Hepatocyte (in vitro differentiated cells): ENCODE measurements around the gene ANKRD29. TPM values are rescaled to one million over a fixed set of nuclear protein-coding genes. Genes with fewer than 3 reads are reported as not detected.
A peak's percentile ranks its signal among the peaks of the same experiment; 100 is the strongest.

Experiments
- DNase-seq: peaks from one replicate; pipeline ENCODE4 v3.0.0-alpha.2; 2016; ENCODE audit warnings: low spot score
- H2AFZ ChIP-seq: fragments of 200-600 bp; sonication (generic); 2 replicates; pipeline ENCODE4 v1.6.0; 2016; ENCODE audit warnings: antibody characterized with exemption, mild to moderate bottlenecking
- H3K27ac ChIP-seq: fragments of 200-600 bp; sonication (generic); 2 replicates; pipeline ENCODE4 v1.5.1; 2016; ENCODE audit warnings: mild to moderate bottlenecking
- H3K27me3 ChIP-seq: fragments of 200-600 bp; sonication (generic); 2 replicates; pipeline ENCODE4 v1.6.1; 2016
- H3K36me3 ChIP-seq: fragments of 200-600 bp; sonication (generic); replicated peaks from 2 replicates; pipeline ENCODE4 v1.5.1; 2016; ENCODE audit warnings: low read depth; ENCODE audit not compliant: insufficient read depth
- H3K4me1 ChIP-seq: fragments of 200-600 bp; sonication (generic); 2 replicates; pipeline ENCODE4 v1.5.1; 2016; ENCODE audit warnings: mild to moderate bottlenecking, moderate library complexity; ENCODE audit not compliant: insufficient read depth
- H3K4me2 ChIP-seq: fragments of 200-600 bp; sonication (generic); 2 replicates; pipeline ENCODE4 v1.6.0; 2016
- H3K4me3 ChIP-seq: fragments of 200-600 bp; sonication (generic); 2 replicates; pipeline ENCODE4 v1.5.1; 2016; ENCODE audit warnings: mild to moderate bottlenecking
- H3K79me2 ChIP-seq: fragments of 200-600 bp; sonication (generic); 2 replicates; pipeline ENCODE4 v1.6.0; 2017; ENCODE audit warnings: mild to moderate bottlenecking
- H3K9me2 ChIP-seq: fragments of 200-600 bp; sonication (generic); replicated peaks from 2 replicates; pipeline ENCODE4 v1.6.0; 2017; ENCODE audit warnings: mild to moderate bottlenecking; ENCODE audit not compliant: insufficient read depth
- H3K9me3 ChIP-seq: fragments of 200-600 bp; sonication (generic); 2 replicates; pipeline ENCODE4 v1.5.1; 2016; ENCODE audit warnings: low read depth, mild to moderate bottlenecking
- H4K20me1 ChIP-seq: fragments of 200-600 bp; sonication (generic); 2 replicates; pipeline ENCODE4 v1.6.0; 2016; ENCODE audit warnings: mild to moderate bottlenecking; ENCODE audit not compliant: insufficient read depth, poor library complexity, severe bottlenecking
- EZH2 ChIP-seq: fragments of 200-600 bp; sonication (generic); IDR thresholded peaks from 2 replicates; pipeline ENCODE4 v1.6.1; 2016; ENCODE audit warnings: antibody characterized with exemption, mild to moderate bottlenecking, borderline replicate concordance
- EZH2phosphoT487 ChIP-seq: fragments of 200-600 bp; sonication (generic); IDR thresholded peaks from one replicate; pipeline ENCODE4 v1.6.1; 2018; ENCODE audit warnings: antibody characterized with exemption, mild to moderate bottlenecking, low read depth, moderate library complexity; ENCODE audit not compliant: unreplicated experiment, severe bottlenecking
- WGBS: methylation state at CpG from one replicate; pipeline ENCODE4 v1.1.6; 2016; ENCODE audit warnings: low lambda C conversion rate; ENCODE audit errors: missing lambda C conversion rate; 5-methylcytosine and 5-hydroxymethylcytosine counted together
- polyA plus RNA-seq: library from polyadenylated mRNA; unstranded; fragments of >200 nt; fragmentation: Nextera tagmentation; extraction: Ambion mirVana; gene quantifications from 2 replicates; pipeline ENCODE4 v1.2.1, GENCODE V29; 2016
- total RNA-seq: library from RNA; depleted of rRNA; stranded (reverse); fragments of >200 nt; gene quantifications from 2 replicates; pipeline ENCODE4 v1.2.3, GENCODE V29; 2014
- TF ChIP-seq, protein P1 (sequence below): fragments of 200-600 bp; sonication (generic); IDR thresholded peaks from 2 replicates; pipeline ENCODE4 v1.5.1; 2016; ENCODE audit warnings: antibody characterized with exemption, mild to moderate bottlenecking; ENCODE audit not compliant: poor library complexity

ANKRD29 gene
- total and polyA plus RNA-seq, 2 experiments from 2014 or later = 7.7 to 12.1 TPM

DNA sequence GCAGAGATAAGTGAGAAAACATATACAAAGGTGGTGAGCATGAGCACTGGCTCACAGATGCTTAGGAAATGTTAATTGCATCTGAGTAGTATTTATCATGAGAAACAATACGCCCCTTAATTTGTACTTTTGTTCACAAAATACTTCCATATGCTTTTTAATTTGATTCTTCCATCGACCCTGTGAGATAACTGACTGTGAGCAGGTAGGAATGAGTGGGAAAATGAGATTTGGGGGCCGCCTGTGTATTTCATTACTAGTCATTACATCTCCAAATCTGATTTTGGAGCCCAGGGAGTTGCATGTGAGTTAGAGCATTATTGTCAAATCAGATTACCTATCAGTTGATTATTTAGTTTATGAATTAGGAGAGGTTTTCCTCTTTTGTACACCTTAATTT is 39.7 kb downstream of the ANKRD29 start:
- Histone ChIP-seq H3K4me1 (peaks cover 32% of the 10 kb centered on the region), H2AFZ (no peak overlapping the region), H3K9me2 (no peaks in the 10 kb centered on the region), H3K27me3 (peaks cover 7% of the 10 kb centered on the region), H3K4me3 (no peak overlapping the region), H3K36me3 (no peaks in the 10 kb centered on the region), H3K27ac (no peak overlapping the region), H3K9me3 (no peaks in the 10 kb centered on the region), H3K79me2 (no peaks in the 10 kb centered on the region), H4K20me1 (no peaks in the 10 kb centered on the region), H3K4me2 (no peak overlapping the region)
- 80% methylated on average over 3 of the region's 3 CpGs for WGBS
- no peak for TF ChIP-seq EZH2
- no peak for TF ChIP-seq EZH2phosphoT487
- TF ChIP-seq, protein P1, sequence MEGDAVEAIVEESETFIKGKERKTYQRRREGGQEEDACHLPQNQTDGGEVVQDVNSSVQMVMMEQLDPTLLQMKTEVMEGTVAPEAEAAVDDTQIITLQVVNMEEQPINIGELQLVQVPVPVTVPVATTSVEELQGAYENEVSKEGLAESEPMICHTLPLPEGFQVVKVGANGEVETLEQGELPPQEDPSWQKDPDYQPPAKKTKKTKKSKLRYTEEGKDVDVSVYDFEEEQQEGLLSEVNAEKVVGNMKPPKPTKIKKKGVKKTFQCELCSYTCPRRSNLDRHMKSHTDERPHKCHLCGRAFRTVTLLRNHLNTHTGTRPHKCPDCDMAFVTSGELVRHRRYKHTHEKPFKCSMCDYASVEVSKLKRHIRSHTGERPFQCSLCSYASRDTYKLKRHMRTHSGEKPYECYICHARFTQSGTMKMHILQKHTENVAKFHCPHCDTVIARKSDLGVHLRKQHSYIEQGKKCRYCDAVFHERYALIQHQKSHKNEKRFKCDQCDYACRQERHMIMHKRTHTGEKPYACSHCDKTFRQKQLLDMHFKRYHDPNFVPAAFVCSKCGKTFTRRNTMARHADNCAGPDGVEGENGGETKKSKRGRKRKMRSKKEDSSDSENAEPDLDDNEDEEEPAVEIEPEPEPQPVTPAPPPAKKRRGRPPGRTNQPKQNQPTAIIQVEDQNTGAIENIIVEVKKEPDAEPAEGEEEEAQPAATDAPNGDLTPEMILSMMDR = no peak
- DNase-seq = no peak

DNA sequence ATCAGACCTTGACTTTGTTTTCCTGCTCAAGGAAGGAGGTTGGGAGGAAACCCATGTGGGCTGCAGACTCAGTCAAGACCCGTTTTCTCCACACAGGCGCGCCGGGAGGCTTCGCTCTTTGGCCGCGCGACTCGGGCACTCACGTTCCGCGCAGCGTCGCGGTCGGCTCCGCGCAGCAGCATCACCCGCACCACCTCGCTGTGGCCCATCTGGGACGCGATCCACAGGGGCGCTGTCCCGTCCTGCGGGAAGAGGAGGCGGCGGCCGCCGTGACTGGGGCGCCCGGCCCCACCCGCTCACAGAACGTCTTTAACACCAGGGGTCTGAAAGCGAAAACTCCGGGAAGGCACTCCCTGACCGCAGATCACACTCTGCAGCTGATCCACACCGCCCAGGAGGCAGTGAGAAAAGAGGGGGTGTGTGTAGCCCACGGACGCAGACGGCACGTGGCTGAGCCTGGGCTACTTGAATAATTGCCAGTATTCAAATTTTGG is 43.3 kb downstream of the ANKRD29 start:
- Histone ChIP-seq H3K9me3 (no peaks in the 10 kb centered on the region), H2AFZ (peak overlapping the region; percentile 88), H3K27ac (peak overlapping the region; percentile 63), H4K20me1 (no peaks in the 10 kb centered on the region), H3K79me2 (no peaks in the 10 kb centered on the region), H3K36me3 (no peaks in the 10 kb centered on the region), H3K4me1 (peaks cover 27% of the 10 kb centered on the region), H3K4me2 (peak overlapping the region; percentile 87), H3K4me3 (peak overlapping the region; percentile 34), H3K9me2 (no peaks in the 10 kb centered on the region), H3K27me3 (peaks cover 7% of the 10 kb centered on the region)
- 4% methylated on average over 34 of the region's 41 CpGs for WGBS
- TF ChIP-seq EZH2phosphoT487 (no peak), EZH2 (no peak)
- TF ChIP-seq, protein P1 = no peak
- peak; percentile 64 for DNase-seq

DNA sequence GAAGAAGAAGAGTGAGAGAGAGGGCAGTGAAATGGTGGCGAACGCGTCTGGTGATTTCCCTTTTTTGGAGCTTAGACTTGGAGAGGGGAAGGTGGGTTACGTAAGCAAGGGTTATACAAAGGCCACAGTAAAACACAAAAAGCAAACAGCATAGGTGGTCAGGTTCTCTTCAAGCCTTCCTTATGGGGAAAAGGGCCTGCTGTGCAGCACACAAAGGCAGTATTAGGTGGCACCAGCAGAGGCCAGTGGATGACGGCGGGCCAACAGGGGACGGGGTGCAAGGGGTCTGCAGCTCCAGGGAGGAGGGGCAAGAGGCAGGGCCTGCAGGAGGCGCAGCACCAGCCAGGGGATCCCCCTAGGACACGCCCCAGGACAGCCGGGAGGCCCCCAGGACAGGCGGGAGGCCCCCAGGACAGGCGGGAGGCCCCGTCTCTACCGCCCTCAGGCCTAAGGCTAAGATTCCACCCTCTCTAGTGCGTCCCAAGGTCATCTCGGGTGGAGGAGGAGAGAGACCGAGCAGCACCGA is 43.8 kb downstream of the ANKRD29 start:
- Histone ChIP-seq H3K27ac (peak overlapping the region; percentile 63), H3K27me3 (peaks cover 7% of the 10 kb centered on the region), H4K20me1 (no peaks in the 10 kb centered on the region), H3K9me3 (no peaks in the 10 kb centered on the region), H3K9me2 (no peaks in the 10 kb centered on the region), H3K79me2 (no peaks in the 10 kb centered on the region), H3K4me3 (peak overlapping the region; percentile 34), H3K4me1 (peaks cover 27% of the 10 kb centered on the region), H2AFZ (peak overlapping the region; percentile 88), H3K36me3 (no peaks in the 10 kb centered on the region), H3K4me2 (peak overlapping the region; percentile 87)
- 32% methylated on average over 14 of the region's 18 CpGs for WGBS
- TF ChIP-seq, protein P1 = peak; percentile 27
- no peak for TF ChIP-seq EZH2
- peak; percentile 54 for DNase-seq
